ENCODE data around the gene B3GAT3.
A peak's percentile ranks its signal among the peaks of the same experiment; 100 is the strongest.
"Not testable (repeated sequence)": the region's sequence is repeated elsewhere in the genome, so short reads cannot be mapped to it uniquely, and the experiment has no call there.

The B3GAT3 gene

DNA sequence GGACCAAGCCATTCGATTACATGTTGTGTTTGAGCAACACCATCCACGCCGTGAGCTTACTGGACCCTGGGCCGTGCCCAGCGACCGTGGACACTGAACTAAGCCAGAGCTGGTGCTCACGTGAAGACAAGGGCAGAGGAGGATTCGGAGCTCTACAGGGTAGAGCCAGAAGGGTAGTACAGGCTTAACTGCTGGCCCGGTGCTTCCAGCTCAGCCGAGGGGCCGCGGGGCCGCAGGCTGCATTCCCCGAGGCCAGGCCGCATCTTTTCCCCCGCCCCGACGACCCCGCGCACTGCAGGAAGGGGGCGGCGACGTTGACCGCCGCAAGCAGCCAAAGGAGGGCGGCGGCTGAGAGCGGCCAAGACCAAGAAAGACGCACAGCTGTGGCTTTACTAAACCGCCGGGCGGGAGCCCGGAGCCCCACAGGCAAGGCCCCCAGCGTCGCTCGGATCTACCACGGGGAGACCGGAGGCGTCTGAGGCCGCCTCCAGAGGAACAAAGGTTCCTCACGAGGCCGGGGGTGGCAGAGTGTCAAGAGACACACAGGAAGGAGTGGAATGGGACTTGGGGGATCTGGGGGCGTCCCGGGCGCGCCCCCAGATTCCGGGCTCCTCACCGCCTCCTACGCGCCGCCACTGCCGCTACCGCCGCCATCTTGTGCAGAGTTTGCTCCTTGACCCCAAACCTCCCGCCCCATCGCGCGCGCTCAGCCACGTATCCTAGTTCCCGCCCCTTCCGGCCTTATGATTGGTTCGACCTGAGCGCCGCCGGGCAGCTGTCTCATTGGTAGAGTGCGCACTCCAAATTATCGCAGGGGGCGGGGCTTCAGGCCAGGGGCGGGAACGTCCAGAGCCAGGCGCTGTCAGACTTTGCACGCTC lies 24.4 kb upstream of the B3GAT3 start, which contains the start of gene GANAB:
Gene GANAB, minus strand, starts transcription at position 668 of the 879 bp plus-strand sequence. Its CDS starts 14 bp downstream, at position 654.
- DNase-seq, result peak; percentile 99

DNA sequence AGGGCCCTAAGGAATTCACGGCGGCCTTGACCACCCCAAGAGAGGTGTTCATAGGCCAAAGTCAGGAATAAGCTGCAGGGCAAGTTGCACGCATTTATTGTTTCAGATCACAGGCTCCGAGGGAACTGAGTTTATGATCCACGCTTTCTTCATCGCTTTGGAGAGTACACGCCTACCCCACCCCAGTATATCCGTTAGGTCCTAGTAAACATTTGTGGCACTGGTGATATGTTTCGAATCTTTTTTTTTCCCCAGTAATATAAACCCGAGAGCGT lies 23.8 kb upstream of the B3GAT3 start:
- peak; percentile 26 for DNase-seq

DNA sequence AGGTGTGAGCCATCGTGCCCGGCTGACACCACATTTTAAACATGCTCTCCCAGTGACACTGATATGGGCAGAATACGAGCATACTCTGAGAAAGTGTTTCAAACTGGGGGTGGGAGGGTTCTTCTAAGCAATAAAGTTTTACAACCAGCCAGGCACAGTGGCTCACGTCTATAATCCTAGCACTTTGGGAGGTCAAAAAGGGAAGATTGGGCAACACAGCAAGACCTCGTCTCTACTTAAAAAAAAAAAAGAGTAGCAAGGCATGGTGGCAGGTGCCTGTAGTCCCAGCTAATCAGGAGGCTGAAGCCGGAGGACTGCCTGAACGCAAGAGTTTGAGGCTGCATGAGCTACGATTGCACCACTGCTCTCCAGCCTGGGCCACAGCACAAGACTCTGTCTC lies 22.4 kb upstream of the B3GAT3 start:
- DNase-seq, result no peak

DNA sequence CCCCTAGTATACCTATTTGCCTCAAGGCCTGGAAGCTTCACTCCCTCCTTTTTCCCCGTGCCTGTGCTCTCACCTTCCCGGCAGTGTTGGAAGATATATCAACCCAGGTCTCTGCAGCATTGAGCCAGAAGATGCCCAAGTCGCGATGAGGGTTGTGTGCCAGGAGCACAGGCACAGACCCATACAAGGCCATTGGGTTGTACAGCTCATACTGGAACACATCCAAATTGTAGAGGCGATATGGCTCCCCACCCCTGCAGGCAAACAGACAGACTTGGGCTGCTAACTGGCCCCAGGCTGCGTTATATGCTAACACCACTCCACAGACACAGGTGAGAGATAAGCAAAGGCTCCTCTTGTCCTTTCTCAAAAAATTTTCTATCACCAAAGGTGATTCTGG lies 10.7 kb upstream of the B3GAT3 start:
- no peak for DNase-seq

DNA sequence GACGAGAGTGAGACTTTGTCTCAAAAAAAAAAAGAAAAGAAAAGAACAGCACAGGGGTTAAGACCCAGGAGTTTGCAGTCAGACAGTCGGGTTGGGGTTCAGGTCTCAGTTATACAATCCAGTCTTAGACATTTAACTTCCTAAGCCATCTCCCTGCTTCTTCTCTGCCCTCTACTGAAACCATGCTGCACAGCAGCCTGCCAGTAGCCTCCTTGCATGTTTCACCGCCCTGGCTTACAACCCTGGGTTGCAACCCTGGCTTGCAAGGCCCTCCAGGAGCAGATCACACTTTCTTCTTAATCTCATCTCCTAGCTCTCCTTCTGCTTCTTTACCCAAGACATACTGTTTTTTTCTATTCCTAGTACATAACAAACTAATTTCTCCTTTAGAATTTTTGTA lies 5.9 kb upstream of the B3GAT3 start:
- DNase-seq, result peak; percentile 13

DNA sequence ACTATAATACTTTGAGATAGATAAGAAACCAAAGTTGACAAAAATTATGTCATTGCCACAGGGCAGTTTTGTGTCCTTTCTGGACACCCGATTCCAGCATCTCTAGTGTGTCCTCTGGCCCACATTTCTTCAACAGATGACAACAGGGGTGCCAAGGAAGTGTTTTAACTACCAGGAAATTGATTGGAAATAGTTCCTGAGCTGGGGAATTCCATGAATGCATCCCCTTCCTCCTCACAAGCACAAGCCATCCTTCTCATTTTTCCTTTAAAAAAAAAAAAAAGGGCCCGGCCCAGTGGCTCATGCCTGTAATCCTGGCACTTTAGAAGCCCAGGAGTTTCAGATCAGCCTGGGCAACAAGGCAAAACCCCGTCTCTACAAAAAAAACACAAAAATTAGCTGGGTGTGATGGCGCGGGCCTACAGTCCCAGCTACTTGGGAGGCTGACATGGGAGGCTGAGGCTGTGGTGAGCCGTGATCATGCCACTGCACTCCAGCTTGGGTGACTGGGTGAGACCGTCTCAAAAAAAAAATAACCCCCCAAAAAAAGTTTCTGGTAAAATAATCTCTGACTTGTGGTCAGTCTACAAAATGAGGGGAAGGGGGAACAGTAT lies 797 bp upstream of the B3GAT3 start:
- DNase-seq, result no peak

DNA sequence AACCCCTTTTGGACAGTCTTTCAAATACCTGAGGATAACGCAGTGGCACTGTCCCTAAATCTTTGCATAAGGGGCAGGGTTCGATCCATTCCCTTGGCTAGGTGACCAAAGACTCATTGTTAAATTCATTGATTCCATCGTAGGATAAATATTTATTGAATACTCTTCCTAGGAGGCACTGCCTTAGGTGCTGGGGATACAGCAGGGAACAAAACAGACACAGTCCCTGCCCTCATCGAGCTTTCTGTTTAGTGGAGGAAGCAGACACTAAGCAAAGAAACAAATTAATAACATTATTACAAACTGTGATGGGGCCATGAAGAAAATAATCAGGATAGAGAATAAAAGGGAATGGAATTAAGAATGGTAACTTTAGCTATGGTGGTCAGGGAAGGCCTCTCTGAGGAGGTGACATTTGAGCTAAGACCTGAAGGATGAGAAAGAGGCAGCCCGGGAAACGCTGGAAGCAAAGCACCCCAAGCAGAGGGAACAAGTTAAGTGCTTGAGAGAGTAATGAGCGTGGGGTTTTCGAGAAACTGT lies 689 bp downstream of the B3GAT3 start:
- DNase-seq, result peak; percentile 14

DNA sequence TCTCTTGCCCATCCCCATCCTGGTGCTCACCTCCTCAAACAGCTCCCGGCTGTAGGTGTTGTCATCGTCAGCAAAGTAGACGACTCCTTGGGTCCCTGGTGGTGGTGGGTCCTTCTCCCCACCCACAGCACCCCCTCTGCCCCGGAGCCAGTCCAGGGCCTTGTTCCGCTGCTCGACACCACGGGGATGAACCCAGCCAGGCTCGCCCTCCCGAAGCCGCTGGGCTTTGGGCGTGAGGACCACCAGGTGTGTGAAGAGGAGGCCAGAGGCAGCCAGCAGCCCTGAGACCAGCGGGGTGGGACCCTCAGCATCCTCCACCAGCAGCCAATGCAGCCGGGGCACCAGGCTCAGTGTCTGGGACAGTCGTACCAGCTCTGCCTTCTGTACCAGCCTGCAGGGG lies 4.8 kb downstream of the B3GAT3 start:
- DNase-seq, result not testable (repeated sequence)

DNA sequence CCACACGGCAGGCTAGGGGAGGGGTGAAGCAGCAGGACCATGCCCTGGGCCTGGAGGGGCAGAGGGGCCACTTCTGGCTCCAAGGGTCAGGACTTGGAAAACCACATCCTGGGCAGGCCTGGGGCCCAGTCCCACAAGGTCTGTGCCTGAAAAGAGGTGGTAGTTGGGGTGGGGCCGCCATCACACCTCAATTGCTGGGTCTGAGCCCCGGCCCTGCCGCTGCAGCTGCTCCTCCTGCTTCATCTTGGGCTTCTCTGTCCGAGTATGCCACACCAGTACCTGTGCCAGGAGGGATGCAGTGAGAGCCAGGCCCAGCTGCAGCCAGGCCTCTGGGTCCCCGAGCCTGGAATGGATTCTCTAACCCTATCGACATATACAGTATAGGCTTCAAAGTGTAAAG lies 6.3 kb downstream of the B3GAT3 start:
- DNase-seq, result no peak

DNA sequence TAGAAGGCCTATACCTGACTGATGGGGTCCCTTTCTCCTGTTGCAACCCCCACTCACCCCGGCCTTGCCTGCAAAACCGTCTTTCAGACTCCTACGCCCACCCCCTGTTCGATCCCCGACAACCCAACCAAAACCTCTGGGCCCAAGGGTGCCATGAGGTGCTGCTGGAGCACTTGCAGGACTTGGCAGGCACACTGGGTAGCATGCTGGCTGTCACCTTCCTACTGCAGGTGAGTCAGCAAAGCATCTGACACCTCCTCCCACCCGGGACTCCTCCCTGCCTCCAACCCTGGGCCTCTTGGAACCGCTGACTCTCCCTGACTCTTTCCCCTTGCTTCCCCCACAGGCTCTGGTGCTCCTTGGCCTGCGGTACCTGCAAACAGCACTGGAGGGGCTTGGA lies 7.5 kb downstream of the B3GAT3 start:
- no peak for DNase-seq

DNA sequence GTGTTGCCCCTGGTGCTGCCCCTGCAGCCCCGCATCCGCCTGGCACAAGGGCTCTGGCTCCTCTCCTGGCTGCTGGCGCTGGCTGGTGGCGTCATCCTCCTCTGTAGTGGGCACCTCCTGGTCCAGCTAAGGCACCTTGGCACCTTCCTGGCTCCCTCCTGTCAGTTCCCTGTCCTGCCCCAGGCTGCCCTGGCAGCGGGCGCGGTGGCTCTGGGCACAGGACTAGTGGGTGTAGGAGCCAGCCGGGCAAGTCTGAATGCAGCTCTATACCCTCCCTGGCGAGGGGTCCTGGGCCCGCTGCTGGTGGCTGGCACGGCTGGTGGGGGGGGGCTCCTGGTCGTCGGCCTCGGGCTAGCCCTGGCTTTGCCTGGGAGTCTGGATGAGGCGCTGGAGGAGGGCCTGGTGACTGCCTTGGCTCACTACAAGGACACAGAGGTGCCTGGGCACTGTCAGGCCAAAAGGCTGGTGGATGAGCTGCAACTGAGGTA lies 8.5 kb downstream of the B3GAT3 start:
- no peak for DNase-seq

DNA sequence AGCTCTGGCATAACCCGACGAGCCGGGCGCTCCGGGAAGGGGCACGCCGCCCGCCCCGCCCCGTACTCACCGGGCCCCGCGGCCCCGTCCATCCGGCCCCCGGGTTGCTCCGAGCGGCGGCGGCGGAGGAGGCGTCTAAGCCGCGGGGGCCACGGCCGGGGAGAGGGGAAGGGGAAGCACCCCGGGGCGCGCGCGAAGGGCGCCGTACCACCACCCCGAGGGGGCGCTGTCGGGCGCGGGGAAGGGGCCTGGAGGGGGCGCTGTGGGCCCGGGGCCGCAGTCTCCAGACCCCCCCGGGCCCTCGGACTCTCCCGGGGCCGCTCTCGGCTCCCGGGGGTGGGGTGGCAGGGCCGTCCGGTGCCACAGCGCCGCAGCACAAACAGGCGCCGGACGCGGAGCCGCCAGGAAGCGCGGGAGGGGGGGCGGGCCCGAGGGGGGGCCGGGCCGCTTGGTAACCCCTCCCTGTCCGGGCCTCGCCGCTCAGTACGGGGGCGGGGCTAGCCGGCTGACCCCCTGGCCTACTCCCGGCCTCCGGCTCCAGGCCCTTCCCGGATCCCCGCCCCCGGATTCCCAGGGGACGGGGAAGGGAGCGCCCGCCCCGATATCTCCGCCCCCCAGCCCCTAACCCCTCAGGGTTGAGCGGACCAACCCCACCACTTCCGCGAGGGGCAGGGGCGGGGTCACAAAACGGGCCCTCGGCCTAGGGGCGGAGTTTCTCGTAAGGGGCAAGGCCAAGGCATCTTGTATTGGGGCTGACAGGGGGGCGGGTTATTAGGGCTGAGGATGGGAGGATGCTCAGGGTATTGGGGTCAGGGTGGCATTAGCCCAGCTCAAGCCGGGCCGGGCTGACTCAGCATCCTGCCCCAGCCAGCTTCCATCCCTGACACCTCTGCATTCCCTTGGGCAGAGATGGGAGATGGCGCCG lies 9.2 kb downstream of the B3GAT3 start, which contains the start of the genes EML3 and ROM1:
Gene EML3, minus strand, starts transcription at position 410 of the 925 bp plus-strand sequence. Its CDS starts 318 bp downstream, at position 92.
Gene ROM1, plus strand, starts transcription at position 892 of the 925 bp plus-strand sequence. Its CDS starts 25 bp downstream, at position 917.
- peak; percentile 88 for DNase-seq

DNA sequence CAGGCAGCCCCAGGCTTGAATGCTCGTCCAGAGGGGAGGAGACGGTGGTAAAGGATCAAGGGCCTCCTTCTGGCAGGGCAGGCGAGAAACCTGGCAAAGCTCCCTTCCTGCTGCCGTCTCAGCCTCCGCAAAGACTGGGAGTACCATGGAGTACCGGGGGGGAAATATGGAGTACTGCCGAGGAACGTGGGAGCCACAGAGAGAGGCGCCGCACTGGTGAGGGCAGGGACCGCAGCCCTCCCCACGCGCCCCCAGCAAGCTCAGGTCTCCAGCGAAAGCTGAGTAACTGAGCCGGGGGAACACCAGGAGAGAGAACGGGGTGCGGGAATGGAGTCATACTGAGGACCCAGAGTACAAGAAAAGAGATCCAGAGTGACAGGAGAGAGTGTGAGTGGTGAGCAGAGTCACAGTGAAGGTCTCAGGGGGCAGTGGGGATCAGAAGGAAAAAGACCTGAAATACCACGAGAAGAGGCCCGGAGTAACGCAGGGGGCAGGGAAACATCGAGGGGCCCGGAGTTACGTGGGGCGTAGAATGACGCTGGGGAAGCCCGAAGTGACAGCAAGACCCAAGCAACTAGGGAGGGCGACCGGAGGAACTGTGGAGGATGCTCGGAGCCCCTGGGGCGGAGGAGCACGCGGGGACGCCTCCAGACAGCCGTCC lies 10.0 kb downstream of the B3GAT3 start:
- peak; percentile 42 for DNase-seq

DNA sequence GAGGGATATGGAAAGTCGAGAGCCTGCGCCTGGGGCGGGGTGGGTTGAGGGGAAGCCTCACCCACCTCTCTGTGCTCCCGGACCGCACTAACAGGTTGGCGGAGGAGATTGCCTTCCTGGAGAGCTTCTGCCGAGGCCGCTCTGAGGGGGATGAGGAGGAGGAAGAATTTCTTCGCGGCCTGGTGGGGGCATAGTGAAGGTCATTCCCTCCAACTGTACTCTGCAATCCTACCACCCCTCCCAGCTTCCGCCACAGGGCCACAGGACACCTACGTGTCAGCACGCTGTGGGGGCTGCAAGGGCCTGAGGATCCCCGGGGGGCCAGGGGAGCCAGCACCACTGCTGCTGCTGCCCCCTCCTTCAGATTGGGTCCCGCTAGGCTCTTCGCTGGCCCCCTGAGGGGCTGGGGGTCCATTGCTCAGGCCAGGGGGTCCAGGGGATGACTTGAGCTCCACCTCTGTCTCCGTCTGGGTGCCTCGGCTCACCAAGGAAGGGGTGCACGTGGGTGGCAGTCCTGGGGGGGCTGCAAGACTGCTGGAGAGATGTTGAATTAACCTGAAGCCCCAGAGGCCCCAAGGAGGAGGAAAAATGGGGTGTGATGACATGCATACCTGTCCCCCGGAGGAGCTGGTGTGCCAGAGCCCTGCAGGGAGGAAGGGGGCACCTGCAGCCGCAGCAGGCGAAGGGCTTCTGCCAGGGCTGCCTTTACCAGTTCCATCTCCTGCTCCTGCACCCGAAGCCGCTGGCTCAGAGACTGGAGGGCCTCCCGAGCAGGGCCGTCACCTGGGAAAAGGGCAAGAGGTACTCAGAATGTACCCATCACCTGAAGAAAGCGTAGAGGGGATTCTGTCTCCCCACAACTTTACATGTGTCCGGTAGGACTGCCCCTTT lies 10.7 kb downstream of the B3GAT3 start:
- no peak for DNase-seq

DNA sequence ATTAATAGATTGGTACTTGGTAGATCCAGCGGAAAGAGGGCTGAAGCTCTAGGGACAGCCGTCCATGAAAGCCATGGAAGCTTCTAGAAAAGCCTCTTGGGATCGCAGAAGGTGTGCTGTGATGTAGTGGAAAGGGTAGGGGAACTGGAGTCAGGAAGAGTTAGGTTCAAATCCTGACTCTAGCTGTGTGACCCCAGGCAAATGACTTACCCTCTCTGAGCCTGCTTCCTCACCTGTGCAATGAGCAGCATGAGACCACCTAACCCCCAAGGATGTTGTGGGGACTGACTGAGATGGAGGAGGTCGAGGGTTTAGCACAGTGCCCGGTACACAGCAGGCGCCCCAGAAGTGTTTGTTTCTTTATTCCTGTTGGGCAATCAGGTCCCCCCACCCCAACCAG lies 11.4 kb downstream of the B3GAT3 start:
- no peak for DNase-seq

DNA sequence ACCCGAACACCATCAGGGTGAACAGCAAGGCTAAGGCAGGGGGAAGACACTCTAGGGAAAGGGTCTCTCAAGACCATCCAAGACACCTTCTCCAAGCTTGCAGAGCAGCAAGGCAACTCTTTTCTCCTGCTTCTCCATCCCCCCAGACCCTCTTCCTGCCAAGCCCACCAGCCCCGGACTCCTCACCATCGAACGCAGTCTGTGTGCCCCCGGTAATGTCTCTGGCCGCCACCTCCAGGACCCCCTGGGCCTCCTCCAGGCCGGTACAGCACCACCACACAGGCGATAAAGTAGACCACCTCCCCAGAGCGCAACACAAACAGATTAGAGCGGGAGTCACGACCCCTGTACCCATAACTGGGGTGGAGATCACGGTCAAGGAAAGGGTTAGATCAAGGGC lies 13.0 kb downstream of the B3GAT3 start:
- DNase-seq, result no peak

DNA sequence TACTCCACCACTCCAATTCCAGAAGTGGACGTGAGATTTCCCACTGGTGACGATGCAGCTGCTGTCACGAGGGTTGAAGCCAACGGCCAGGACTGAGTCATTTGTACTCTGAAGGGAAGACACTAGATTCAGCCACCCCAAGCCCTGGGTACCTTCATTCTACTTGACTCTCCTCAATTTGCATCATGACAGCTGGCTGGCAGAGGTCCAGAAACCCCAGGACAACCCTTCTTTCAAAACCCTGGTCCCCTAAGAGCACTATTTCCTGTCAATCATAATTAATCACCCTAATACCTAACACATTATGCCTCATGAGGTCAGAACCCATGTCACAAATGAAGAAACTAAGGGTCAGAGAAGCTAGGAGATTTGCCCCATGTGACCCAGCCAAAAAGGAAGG lies 14.1 kb downstream of the B3GAT3 start:
- DNase-seq, result peak; percentile 30

DNA sequence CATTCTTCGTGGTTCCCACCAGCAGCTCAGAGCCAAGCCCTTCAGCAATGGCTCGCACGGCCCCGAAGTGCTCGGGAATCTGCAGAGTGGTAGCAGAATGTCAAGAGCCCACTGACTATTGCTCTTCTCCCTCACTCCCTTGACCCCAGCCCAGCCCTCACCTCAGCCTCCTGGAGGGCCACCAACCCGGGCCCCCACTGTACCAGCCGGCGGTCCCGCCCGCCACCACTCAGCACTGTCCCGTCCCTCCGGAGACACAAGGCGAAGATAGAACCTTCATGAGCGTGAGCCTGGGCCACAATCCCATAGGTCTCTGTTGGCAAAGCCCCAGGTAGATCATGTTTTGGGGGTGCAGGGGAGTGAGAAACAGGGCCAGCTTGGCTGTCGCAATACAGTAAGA lies 15.9 kb downstream of the B3GAT3 start:
- DNase-seq, result no peak

DNA sequence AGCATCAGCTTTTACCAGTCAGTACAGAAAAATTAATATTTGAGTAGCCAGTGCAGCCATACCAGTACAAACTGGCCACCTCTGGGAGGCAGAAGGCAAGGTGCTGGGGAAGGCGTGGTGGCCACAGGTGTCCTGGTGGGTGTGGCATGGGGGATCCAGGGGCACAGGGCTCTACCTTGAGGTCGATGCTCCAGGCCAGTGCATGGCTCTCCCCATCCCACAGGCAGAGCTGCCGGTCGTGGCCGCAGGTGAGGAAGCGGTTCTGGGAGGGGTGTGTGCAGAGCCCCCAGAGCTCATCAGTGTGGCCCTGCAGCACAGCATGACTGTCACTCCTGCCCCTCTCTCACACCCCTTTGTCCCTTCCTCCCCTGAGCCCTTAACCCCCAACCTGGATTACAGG lies 16.3 kb downstream of the B3GAT3 start:
- DNase-seq, result no peak

DNA sequence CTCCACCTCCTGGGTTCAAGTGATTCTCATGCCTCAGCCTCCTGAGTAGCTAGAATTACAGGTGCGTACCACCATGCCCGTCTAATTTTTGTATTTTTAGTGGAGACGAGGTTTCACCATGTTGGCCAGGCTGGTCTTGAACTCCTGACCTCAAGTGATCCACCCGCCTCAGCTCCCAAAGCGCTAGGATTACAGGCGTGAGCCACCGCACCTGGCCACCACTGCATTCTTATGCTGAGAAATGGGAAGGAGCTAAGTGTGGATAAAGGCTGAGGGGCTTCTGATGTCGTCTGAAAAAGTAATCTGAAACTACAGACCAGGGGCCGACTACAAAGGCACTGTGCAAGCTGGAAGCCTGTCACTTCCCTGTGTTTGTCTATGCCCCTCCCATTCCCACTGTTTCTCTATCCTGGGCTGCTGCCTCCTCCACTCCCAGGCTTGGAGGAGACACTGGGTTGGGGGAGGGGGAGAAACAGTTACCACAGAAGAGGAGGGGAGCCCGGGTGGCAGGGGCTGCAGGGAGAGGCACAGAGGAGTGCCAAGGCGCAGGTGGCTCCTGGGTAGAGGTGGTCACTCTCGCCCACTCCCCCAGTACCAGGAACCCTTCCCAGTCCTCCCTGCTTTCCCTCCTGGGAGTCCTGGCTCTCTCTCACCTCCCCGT lies 17.2 kb downstream of the B3GAT3 start:
- DNase-seq, result no peak

Measured in hematopoietic multipotent progenitor cell treated with erythropoietin and hydrocortisone succinate and interleukin-3 and kit ligand, for 8 days (in vitro differentiated cells).